ENCODE data around the gene HDHD2.

The HDHD2 gene

GRCh38 chr18:47143899-47144485 is 6.3 kb downstream of the HDHD2 start:
- no peak for DNase-seq

GRCh38 chr18:47143153-47143552 is 7.1 kb downstream of the HDHD2 start:
- DNase-seq, result no peak

GRCh38 chr18:47141289-47141688 is 9.0 kb downstream of the HDHD2 start:
- no peak for DNase-seq

- DNase-seq, result no peak
Observed at GRCh38 chr18:47121146-47121545, 29.2 kb downstream of the HDHD2 start.

- no peak for DNase-seq
Observed at GRCh38 chr18:47120428-47120827, 29.9 kb downstream of the HDHD2 start.

GRCh38 chr18:47118981-47119380 is 31.3 kb downstream of the HDHD2 start:
- DNase-seq, result no peak

- DNase-seq, result no peak
Observed at GRCh38 chr18:47115205-47115604, 35.1 kb downstream of the HDHD2 start.

- DNase-seq, result no peak
Observed at GRCh38 chr18:47113796-47114540, 36.3 kb downstream of the HDHD2 start.

- DNase-seq, result no peak
Observed at GRCh38 chr18:47110492-47111274, 39.6 kb downstream of the HDHD2 start.

- no peak for DNase-seq
Observed at GRCh38 chr18:47109720-47110119, 40.6 kb downstream of the HDHD2 start.

GRCh38 chr18:47108998-47109405 is 41.3 kb downstream of the HDHD2 start:
- DNase-seq, result no peak

- no peak for DNase-seq
Observed at GRCh38 chr18:47108373-47108772, 41.9 kb downstream of the HDHD2 start.

- DNase-seq, result peak; percentile 35 to 59
Observed at GRCh38 chr18:47100212-47100831, 50.0 kb downstream of the HDHD2 start.

- DNase-seq, result no peak
Observed at GRCh38 chr18:47095810-47096209, 54.5 kb downstream of the HDHD2 start.

GRCh38 chr18:47087676-47088075 is 62.6 kb downstream of the HDHD2 start:
- DNase-seq, result no peak

- no peak for DNase-seq
Observed at GRCh38 chr18:47081578-47081977, 68.7 kb downstream of the HDHD2 start.

- DNase-seq, result no peak
Observed at GRCh38 chr18:47080872-47081271, 69.4 kb downstream of the HDHD2 start.

- no peak for DNase-seq
Observed at GRCh38 chr18:47077111-47077510, 73.2 kb downstream of the HDHD2 start.

GRCh38 chr18:47075098-47075883 is 75.0 kb downstream of the HDHD2 start:
- DNase-seq, result no peak

GRCh38 chr18:47067648-47068047 is 82.7 kb downstream of the HDHD2 start:
- no peak for DNase-seq

- DNase-seq, result no peak
Observed at GRCh38 chr18:47063096-47063495, 87.2 kb downstream of the HDHD2 start.

GRCh38 chr18:47062471-47062870 is 87.8 kb downstream of the HDHD2 start:
- no peak for DNase-seq
